Adrenal gland (tissue), 12 donors: Measurements from ENCODE around the gene DBT. TPM values are rescaled to one million over a fixed set of nuclear protein-coding genes. Genes with fewer than 3 reads are reported as not detected.

ENCODE experiments used
- DNase-seq, 7 donors: peaks; one replicate each; pipeline ENCODE4 v3.0.0-alpha.2; 2019 to 2020
- H3K27ac ChIP-seq, 5 donors: fragments of 200-600 bp; sonication (generic) in 4 of 5; 1 replicate in 3 of 5; 2 replicates in 2 of 5; pipeline versions ENCODE4 v1.5.1 to v1.8.0; 2016 to 2020; ENCODE audit warnings: mild to moderate bottlenecking in 1 of 5
- H3K27me3 ChIP-seq: fragments of 200-600 bp; 2 replicates; pipeline ENCODE4 v1.8.0; 2021
- H3K36me3 ChIP-seq, 2 donors: fragments of 200-600 bp; replicated peaks in 1 of 2; 1 replicate in 1 of 2; 2 replicates in 1 of 2; pipeline versions ENCODE4 v1.5.1 to v1.8.0; 2018 to 2022
- H3K4me1 ChIP-seq, 2 donors: fragments of 200-600 bp; replicated peaks in 1 of 2; 1 replicate in 1 of 2; 2 replicates in 1 of 2; pipeline versions ENCODE4 v1.5.1 to v1.8.0; 2018 to 2021
- H3K4me3 ChIP-seq, 4 donors: fragments of 200-600 bp; sonication (generic) in 3 of 4; one replicate each; pipeline ENCODE4 v1.5.1; 2016 to 2018
- H3K9me3 ChIP-seq, 3 donors: fragments of 200-600 bp; sonication (generic) in 1 of 3; replicated peaks in 1 of 3; 1 replicate in 2 of 3; 2 replicates in 1 of 3; pipeline versions ENCODE4 v1.5.1 to v1.8.0; 2016 to 2021
- CTCF ChIP-seq, 6 experiments: fragments of 450-650 bp in 4 of 6; fragments of 200-600 bp in 2 of 6; sonication (generic) in 1 of 6; IDR thresholded peaks; 1 replicate in 5 of 6; 2 replicates in 1 of 6; pipeline versions ENCODE4 v1.5.1 to v1.8.0; 2016 to 2021; ENCODE audit warnings: antibody characterized with exemption in 6 of 6, mild to moderate bottlenecking in 2 of 6, moderate library complexity in 1 of 6
- POLR2A ChIP-seq, 2 donors: fragments of 450-650 bp; IDR thresholded peaks; one replicate each; pipeline ENCODE4 v1.6.1; 2017; ENCODE audit warnings: antibody characterized with exemption in 2 of 2, mild to moderate bottlenecking in 2 of 2, moderate library complexity in 1 of 2
- WGBS, 4 donors: extraction: QIAGEN DNeasy Blood & Tissue Kit in 2 of 4; methylation state at CpG; one replicate each; pipeline versions ENCODE4 v1.1.5 to v1.1.7; 2013 to 2017; 5-methylcytosine and 5-hydroxymethylcytosine counted together
- intact Hi-C, 2 donors: fragments of 100-400 bp; cut with DNase I; formaldehyde crosslinking; loops; one replicate each; pipeline versions ENCODE4 v1.14.1 to v1.15.0; 2022 to 2023
- polyA plus RNA-seq, 3 donors: library from polyadenylated mRNA; stranded (reverse); fragments of 200-250 nt in 2 of 3; fragments of 350-450 nt in 1 of 3; fragmentation: Illumina TruSeq in 1 of 3; extraction: RNeasy Lipid Tissue Mini Kit (QIAGEN cat#74804) in 1 of 3; gene quantifications; one replicate each; pipeline ENCODE4 v1.2.3, GENCODE V29; 2013 to 2014
- total RNA-seq, 9 donors: library from RNA; depleted of rRNA in 4 of 9; stranded (reverse); fragments of >200 nt in 4 of 9; fragments of 120-200 nt in 1 of 9; fragmentation: NEBNext Ultra II Directional in 1 of 9; extraction: Animal tissue kit (Norgen Biotek cat#: 25700) in 1 of 9; gene quantifications; one replicate each; pipeline versions ENCODE4 v1.1.0 to v1.2.4, GENCODE V29; 2013 to 2023
- donor health status: healthy with polysubstance abuse.
- donor health status: Bipolar disorder and iron deficiency.
- donor health status: DM: yes; HTN: yes; CAD: no.
- donor health status: DM: no; HTN: no; CAD: no.
- donor health status: DM: no; HTN: no; CAD: no.
- donor health status: DM: yes; HTN: yes; CAD: no.

The DBT gene
- total and polyA plus RNA-seq, 12 donors: 3.1 to 44.9 (median 17.8) TPM

DNA sequence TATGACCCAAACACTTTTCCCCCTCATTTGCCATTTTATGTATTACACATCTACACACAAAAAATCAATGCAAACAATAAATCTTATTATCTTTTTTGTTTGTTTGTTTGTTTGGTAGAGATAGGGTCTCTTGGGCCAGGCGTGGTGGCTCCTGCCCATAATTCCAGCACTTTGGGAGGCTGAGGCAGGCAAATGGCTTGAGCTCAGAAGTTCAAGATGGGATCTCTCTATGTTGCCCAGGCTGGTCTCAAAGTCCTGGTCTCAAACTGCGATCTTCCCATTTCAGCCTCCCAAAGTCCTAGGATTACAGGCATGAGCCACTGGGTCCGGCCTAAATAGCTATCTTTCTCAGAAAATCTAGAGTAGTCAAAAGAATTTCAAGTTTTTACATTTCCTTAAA, 1.2 kb upstream of the DBT start:
- Histone ChIP-seq H3K27ac (no peak overlapping the region), H3K4me1 (peaks cover 5 to 7% of the 10 kb centered on the region in 2 donors), H3K27me3 (no peaks in the 10 kb centered on the region), H3K9me3 (no peaks in the 10 kb centered on the region), H3K36me3 (no peaks in the 10 kb centered on the region), H3K4me3 (no peak overlapping the region)
- DNase-seq: no peak
- TF ChIP-seq CTCF (IDR thresholded peaks at IDR 0.05) (no peak), POLR2A (IDR thresholded peaks at IDR 0.05) (no peak)
- intact Hi-C loops: no loop called here
- WGBS, 4 donors: 90 to 96% (median 94%) methylated on average over 3 of the region's 3 CpGs

GRCh38 chr1:100250264-100250663, 630 bp upstream of the DBT start:
- peak overlapping the region in 3 of 4 donors; percentile 46 to 88 (median 82) for H3K4me3 ChIP-seq
- peak overlapping the region in 3 of 5 donors; percentile 53 to 92 (median 85) for H3K27ac ChIP-seq
- peaks cover 5 to 7% of the 10 kb centered on the region in 2 donors for H3K4me1 ChIP-seq
- intact Hi-C loops: no loop called here
- 0 to 5% (median 0%) methylated on average over 1 of the region's 1 CpG for WGBS, 4 donors
- H3K27me3 ChIP-seq: no peaks in the 10 kb centered on the region
- TF ChIP-seq POLR2A (IDR thresholded peaks at IDR 0.05) (no peak), CTCF (IDR thresholded peaks at IDR 0.05) (no peak)
- H3K36me3 ChIP-seq: no peaks in the 10 kb centered on the region
- H3K9me3 ChIP-seq: no peaks in the 10 kb centered on the region
- no peak for DNase-seq

DNA sequence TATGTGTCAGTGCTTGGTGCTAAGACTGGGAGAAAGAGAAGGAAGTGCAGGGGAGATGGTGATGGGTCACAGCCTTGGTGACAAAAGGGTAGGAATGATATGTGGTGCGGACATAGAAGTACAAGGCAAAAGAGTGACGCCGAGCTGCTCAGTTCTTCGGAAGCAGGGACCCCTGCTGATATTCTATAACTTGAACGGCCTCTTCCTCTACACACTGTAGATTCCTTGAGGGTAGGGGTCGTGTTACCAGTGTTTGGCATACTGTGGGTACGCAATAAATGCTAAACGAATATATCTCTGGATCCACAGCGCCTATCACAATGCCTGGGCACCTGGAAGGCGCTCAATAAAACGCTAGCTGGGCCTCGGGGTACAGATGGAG, 488 bp downstream of the DBT start:
- Histone ChIP-seq H3K4me1 (peaks cover 5 to 7% of the 10 kb centered on the region in 2 donors), H3K27ac (peak overlapping the region; percentile 47 to 92 (median 69)), H3K36me3 (no peaks in the 10 kb centered on the region), H3K27me3 (no peaks in the 10 kb centered on the region), H3K4me3 (peak overlapping the region; percentile 46 to 88 (median 81)), H3K9me3 (no peaks in the 10 kb centered on the region)
- DNase-seq: no peak
- intact Hi-C loops: no loop called here
- TF ChIP-seq CTCF (IDR thresholded peaks at IDR 0.05) (no peak), POLR2A (IDR thresholded peaks at IDR 0.05) (no peak)
- WGBS, 4 donors: 0 to 1% (median 1%) methylated on average over 6 to 12 of the region's 12 CpGs

GRCh38 chr1:100246738-100247137, 2.9 kb downstream of the DBT start:
- intact Hi-C loops: no loop called here
- 83 to 86% (median 84%) methylated on average over 4 of the region's 4 CpGs for WGBS, 4 donors
- H3K4me1 ChIP-seq: peaks cover 5 to 7% of the 10 kb centered on the region in 2 donors
- TF ChIP-seq CTCF (IDR thresholded peaks at IDR 0.05): no peak
- TF ChIP-seq POLR2A (IDR thresholded peaks at IDR 0.05): no peak
- no peaks in the 10 kb centered on the region for H3K36me3 ChIP-seq
- H3K27me3 ChIP-seq: no peaks in the 10 kb centered on the region
- no peak for DNase-seq
- no peaks in the 10 kb centered on the region for H3K9me3 ChIP-seq
- no peak overlapping the region for H3K27ac ChIP-seq
- H3K4me3 ChIP-seq: no peak overlapping the region
